HG03571 (cell line): Measurements from ENCODE around the gene TTLL8.

Experiments
- ATAC-seq: cut with Tn5 transposase; IDR thresholded peaks from one replicate; pipeline ENCODE4 v1.9.1; 2021; ENCODE audit not compliant: unreplicated experiment

Gene TTLL8

GRCh38 chr22:50083462-50084079 is 25.5 kb upstream of the TTLL8 start:
- no peak for ATAC-seq

DNA sequence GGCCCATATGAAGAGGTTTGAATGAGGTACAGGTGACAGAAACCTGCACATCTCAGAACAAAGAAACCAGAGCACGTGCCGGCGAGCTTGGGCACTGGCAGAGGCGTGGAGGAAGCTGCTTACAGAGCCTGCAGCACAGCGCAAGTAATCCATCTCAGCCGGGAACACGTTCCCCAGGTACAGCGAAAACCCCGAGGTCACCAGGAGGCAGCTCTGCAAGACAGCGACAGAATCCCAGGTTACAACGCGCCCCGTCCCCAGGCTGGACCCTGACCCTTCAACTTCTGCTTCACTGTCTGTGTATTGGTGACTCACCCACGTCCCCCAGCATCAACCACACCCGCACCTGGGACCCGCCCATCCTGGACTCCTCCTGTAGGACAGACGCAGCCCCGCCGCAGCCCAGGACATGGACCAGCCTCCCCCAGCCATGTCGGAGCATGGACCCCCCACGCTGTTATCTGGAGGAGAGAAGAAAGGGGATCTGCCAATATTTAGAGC is 24.9 kb upstream of the TTLL8 start:
- no peak for ATAC-seq

DNA sequence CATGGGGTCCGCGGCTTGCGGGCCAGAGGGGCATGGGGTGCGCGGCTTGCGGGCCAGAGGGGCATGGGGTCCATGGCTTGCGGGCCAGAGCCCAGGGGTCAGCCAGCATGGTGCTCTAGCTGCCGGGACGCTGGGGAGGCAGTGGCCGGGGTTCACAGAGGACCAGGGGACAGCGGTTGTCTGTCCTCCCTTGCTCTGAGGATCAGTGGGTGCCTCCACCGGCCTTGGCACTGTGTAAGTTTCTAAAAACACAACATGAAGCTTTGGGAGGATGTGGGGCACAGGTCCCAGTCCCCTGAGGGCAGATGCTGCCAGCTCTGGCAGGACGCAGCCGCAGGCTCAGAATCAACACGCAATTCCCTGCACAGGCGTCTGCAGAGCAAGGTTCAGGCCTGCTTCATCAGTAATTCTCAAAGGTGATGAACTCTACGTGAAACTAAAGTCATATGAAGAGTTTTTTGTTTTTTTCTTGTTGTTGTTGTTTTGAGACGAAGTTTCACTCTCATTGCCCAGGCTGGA is 24.2 kb upstream of the TTLL8 start:
- no peak for ATAC-seq

DNA sequence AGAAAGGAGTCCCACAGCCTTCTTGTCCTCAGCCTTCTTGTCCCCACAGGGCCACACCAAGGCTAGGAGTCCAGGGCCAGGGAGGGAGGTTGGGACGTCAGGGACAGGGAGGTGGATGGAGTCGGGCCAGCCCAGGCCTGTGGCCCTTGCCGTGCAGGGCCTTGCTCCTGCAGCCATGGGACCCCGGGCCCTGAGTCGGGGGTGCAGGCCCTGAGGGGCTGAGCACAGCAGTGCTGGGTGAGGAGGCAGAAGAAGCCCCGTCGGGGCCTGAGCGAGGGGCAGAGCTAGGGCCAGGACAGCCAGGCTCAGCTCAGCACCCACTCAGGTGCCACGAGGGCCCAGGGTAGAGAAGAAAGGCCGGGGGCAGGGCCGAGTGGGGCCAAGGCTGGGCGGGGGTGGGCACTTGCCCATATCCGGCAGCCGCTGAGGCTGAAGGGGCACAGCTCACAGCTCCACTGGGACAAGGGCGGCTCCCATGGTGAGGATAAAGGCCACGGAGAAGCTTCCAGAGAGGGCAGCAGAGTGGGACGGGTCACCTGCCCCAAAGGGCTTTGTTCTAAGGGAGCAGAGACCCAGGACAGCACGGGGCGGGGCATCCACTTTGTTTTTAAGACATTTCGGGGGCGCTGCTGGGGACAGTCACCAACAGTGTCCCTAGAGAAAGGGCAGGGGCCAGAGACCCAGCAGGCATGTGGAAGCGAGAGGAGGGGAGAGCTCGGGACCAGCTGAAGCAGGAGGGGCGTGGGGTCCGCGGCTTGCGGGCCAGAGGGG is 23.5 kb upstream of the TTLL8 start:
- ATAC-seq, result no peak

DNA sequence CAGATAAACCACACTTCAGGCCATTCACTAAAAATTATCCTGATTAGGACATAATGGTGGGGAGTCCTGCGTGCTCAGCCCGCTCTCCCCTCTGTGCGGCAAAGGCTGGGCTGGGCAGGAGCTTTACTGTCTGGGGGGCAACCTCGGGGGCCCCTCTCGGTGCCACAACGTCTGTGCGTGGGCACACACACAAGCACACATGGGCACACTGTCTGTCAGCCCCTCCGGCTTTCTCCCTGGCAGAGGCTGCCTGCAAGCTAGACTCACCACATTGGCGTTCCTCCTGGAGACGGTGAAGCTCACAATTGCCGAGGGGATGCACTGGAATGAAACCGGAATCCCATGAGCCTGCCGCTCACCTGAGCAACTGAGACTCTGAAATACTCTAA is 22.0 kb upstream of the TTLL8 start:
- no peak for ATAC-seq

DNA sequence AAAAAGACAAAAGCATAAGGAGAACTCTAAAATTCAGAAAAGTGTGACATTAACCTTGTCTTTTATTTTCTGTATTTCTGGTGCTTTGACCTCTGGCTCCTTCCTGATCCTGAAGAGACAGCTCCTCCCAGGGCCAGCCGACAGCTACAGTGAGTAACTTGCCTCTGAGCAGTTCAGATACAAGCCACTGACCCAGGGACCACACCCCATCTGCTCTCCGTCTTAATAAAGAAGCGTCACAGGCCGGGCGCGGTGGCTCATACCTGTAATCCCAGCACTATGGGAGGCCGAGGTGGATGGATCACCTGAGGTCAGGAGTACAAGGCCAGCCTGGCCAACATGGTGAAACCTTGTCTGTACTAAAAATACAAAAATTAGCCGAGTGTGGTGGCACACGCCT is 20.7 kb upstream of the TTLL8 start:
- ATAC-seq, result no peak

DNA sequence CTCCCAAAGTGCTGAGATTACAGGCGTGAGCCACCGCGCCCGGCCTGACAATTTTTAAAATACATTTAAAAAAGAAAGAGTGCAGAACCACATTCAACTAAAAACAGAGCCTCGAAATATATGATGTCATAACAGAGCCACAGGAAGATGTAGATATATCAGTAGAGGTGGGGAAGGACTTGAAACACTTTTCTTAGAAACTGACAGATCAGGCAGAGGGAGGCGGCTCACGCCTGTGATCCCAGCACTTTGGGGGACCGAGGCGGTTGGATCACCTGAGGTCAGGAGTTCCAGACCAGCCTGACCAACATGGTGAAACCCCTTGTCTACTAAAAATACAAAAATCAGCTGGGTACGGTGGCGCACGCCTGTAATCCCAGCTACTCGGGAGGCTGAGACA is 20.1 kb upstream of the TTLL8 start:
- ATAC-seq, result no peak

- no peak for ATAC-seq
Observed at GRCh38 chr22:50076646-50077535, 18.8 kb upstream of the TTLL8 start.

GRCh38 chr22:50074551-50075530 is 16.7 kb upstream of the TTLL8 start:
- ATAC-seq, result no peak

DNA sequence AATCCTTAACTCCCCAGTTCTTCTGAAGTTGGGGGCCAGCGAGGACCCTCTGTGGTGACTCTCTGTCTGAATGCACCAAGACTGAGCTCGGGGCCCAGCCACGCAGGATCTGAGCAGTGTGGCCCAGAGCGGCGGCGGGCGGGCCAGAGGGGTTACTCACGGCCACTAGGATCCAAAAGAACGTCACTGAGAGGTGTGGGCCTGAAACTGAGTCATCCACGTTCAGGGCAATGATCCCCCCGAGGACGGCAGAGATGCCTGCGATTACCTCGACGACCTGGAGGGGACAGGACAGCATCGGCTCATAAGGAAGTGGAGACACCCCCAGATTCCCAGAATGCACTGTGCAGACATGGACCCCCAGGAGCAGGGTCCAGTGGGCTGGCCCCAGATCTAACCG is 16.0 kb upstream of the TTLL8 start:
- ATAC-seq, result no peak

GRCh38 chr22:50072714-50073538 is 14.8 kb upstream of the TTLL8 start:
- ATAC-seq, result no peak

- no peak for ATAC-seq
Observed at GRCh38 chr22:50072167-50072555, 14.1 kb upstream of the TTLL8 start.

DNA sequence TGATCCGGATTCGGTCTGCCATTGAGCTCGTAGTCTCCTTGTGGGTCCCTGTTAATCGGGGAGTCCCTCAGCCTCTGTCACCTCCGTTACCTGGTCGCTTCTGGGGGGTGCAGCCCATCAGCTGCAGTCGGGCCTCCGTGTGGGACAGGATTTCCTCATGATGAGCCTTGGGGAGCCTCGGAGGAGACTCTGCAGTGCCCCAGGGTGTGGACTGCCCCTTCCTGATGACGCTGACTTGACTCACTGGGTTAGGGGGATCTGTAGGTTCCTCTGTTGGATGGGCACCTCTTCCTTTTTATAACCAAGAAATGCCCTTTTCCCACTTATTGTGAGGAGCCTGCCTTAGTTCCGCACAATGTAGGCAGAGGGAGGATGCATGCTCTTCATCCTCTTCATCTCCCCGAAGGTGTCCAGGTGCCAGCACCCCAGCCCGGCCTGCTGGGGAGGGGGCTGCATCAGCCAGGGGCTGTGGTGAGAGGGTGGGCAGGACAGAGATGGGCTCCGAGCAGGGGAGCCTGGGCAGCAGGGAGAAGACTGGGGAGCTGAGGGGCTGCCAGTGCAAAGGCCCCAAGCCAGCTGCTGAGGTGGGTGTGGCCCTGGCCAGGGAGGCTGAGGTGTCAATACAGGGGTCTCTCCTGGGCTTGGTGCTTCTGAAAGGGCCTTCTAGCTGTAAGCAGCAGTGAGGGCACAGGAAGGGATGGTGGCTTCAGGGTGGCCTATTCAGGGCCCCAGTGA is 13.5 kb upstream of the TTLL8 start:
- ATAC-seq, result no peak

DNA sequence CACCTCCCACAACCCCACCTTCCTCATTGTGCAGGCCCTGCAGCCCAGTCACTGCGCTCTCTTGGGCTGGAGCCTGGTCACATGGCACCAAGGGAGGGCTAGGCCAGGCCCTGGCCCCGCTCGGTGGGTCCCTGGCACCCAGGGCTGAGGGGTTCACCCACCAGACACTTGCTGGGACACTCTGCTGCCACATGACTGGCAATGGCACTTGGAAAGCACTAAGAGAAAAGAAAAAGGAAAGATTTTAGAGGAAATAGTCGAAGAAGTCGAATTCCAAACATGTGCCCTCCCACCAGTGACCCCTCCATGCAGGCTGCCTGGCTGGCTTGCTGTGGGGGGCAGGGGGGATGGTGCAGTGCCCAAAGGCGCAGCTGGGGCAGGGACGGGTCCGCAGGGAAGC is 12.3 kb upstream of the TTLL8 start:
- ATAC-seq, result no peak

DNA sequence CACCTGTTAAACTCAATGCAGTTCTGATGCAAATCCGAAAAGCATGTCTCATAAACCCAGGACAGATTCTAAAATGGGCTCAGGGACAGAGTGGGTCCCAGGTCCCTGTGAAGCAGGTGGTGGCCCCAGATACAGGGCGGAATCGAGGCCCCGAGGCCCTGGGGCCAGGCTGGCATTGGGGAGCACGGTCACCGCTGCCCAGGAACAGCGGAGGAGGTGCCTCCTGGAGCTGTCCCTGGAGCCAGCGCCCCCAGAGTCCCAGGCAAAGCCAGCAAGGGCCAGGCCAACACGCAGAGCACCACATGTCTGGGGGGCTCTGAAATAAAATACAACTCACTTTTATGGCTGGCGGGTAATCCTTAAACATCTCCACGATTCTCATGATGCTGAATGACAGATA is 10.0 kb upstream of the TTLL8 start:
- ATAC-seq, result no peak

DNA sequence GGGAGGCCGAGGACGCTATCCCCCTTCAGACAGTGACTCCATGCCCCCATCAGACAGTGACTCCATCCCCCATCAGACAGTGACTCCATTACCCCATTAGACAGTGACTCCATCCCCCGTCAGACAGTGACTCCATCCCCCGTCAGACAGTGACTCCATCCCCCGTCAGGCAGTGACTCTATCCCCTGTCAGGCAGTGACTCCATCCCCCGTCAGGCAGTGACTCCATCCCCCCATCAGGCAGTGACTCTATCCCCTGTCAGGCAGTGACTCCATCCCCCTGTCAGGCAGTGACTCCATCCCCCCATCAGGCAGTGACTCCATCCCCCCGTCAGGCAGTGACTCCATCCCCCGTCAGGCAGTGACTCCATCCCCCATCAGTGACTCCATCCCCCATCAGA is 9.1 kb upstream of the TTLL8 start:
- ATAC-seq, result no peak

DNA sequence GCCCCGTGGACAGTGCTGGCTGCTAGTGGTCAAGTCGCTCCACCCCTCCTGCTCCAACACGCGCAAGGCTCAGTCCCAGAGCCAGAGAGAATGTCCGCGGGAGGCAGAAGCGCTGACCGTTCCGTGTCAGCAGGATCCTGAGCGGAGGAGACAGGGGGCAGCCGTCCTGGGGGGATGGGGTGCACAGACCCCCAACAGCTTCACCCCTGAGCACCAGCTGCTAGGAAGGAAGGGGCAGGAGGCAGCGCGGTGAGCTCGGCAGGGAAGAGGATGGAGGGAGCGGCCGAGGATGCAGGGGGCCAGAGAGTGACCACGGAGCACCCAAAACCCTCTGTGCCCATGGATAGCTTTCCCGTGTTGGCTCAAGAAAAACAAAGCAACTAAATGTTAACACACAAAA is 6.4 kb upstream of the TTLL8 start:
- no peak for ATAC-seq

DNA sequence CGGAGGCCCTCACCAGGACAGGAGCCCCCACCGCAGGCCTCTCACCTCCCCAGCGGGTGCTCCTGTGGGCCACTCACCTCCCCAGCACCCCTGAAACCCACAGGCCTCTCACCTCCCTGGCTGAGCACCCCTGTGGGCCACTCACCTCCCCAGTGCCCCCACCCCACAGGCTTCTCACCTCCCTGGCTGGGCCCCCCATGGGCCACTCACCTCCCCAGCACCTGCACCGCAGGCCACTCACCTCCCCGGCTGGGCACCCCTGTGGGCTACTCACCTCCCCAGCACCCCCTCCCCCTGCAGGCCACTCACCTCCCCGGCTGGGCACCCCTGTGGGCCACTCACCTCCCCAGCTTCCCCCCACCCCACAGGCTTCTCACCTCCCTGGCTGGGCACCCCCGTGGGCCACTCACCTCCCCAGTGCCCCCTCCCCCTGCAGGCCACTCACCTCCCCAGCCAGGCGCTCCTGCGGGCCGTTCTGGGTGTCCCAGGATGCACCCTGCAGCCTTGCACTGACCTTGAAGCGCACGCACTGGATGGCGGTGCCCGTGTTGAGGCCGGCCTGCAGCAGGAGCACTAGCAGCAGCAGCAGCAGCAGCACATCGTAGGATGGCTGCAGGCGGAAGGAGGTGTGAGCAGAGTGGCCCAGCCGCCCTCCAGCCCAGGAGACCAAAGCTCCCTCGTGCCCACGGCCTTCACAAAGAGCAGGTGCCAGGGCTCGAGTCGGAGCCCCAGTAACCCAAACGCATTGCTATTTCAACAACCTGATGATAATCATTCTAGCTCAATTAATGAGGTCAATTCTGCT is 5.7 kb upstream of the TTLL8 start:
- no peak for ATAC-seq
